Stimulated activated CD4-positive, alpha-beta T cell treated with anti-CD3 and anti-CD28 coated beads, TNF-alpha, amount 100 ng/mL, for 1 hour (primary cell): ENCODE results near the gene ZNF177.
"Not testable (repeated sequence)": the region's sequence is repeated elsewhere in the genome, so short reads cannot be mapped to it uniquely, and the experiment has no call there.

Experiments used
- DNase-seq, 3 donors: peaks; one replicate each; pipeline ENCODE4 v3.0.0-alpha.2; 2020; ENCODE audit warnings: low read depth in 3 of 3, low spot score in 1 of 3

Gene ZNF177

DNA sequence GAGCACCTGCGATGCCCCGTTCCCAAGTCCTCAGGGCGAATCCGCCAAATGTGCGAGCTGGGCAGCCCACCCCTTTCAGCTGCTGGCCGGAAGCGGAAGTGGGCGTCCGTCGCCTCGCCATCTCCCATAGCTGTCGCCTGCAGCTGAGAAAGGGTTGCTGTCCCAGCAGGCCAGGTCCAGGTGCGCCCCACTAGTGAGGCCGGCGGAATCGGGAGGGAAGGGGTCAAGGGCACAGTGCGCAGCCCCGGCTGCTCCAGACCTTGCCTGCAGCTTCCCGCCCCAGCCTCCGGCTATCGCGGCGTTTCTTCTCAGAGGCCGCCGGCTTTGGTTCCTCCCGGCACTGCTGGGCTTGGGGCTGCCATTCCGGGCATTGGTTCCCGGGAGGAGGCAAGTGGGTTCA, at the start of gene ZNF177:
Gene ZNF177, plus strand, starts transcription at position 109 of the 400 bp plus-strand sequence. CDS start 15,299 bp downstream, outside the sequence.
- DNase-seq: no peak

DNA sequence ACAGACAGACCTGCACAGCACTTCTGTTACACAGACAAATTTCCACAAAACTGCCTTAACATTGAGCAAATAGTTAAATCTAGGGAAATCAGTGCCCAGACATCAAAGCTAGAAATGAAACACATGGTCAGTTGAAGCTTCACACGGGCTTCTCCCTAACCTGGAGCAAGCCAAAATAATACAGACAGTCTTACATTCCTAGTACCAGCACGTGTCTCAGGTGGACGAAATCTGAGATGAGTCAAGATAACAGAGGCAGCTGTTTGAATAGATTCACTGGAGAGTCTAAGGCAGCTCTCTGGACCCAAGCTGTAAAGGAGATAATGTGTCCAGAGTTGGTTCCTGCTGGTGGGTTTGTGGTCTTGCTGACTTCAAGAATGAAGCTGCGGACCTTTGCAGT, 49.1 kb upstream of the ZNF177 start:
- DNase-seq: no peak

DNA sequence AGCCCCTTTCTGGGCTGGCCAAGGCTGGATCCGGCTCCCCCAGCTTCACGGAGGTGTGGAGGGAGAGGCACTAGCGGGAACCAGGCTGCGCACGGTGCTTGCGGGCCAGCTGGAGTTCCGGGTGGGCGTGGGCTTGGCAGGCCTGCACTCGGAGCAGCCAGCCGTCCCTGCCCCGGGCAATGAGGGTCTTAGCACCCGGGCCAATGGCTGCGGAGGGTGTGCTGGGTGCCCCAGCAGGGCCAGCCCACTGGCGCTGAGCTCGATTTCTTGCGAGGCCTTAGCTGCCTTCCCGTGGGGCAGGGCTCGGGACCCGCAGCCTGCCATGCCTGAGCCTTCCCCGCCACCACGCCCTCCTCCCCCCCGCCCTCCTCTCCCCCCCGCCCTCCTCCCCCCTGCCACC, 41.5 kb upstream of the ZNF177 start:
- no peak for DNase-seq

DNA sequence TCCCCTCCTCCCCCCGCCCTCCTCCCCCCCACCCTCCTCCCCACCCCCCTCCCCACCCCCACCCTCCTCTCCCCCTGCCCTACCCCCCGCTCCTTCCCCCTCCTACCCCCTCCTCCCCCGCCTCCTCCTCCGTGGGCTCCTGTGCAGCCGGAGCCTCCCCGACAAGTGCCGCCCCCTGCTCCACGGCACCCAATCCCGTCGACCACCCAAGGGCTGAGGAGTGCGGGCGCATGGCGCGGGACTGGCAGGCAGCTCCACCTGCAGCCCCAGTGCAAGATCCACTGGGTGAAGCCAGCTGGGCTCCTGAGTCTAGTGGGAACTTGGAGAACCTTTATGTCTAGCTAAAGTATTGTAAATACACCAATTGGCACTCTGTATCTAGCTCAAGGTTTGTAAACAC, 41.1 kb upstream of the ZNF177 start:
- not testable (repeated sequence) for DNase-seq

DNA sequence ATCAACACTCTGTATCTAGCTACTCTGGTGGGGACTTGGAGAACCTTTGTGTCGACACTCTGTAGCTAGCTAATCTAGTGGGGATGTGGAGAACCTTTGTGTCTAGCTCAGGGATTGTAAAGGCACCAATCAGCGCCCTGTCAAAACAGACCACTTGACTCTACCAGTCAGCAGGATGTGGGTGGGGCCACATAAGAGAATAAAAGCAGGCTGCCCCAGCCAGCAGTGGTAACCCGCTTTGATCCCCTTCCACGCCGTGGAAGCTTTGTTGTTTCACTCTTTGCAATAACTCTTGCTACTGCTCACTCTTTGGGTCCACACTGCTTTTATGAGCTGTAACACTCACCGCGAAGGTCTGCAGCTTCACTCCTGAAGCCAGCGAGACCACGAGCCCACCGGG, 40.6 kb upstream of the ZNF177 start:
- not testable (repeated sequence) for DNase-seq

DNA sequence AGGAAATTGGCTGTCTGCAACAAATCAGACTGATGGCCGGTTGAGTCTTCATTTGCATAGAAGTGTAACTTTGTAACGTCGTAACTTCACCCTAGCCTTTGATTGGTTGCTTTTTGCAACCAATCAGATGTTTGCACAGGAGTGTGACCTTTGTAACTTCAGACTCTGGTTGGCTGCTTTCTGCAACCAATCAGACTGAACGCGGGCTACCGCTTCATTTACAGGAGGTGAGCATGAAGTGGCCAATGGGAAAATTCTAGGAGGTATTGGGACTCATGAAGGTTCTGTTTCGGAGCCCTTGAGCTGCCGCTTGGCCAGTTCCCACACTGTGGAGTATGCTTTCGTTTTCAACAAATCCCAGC, 39.3 kb upstream of the ZNF177 start:
- DNase-seq: no peak

DNA sequence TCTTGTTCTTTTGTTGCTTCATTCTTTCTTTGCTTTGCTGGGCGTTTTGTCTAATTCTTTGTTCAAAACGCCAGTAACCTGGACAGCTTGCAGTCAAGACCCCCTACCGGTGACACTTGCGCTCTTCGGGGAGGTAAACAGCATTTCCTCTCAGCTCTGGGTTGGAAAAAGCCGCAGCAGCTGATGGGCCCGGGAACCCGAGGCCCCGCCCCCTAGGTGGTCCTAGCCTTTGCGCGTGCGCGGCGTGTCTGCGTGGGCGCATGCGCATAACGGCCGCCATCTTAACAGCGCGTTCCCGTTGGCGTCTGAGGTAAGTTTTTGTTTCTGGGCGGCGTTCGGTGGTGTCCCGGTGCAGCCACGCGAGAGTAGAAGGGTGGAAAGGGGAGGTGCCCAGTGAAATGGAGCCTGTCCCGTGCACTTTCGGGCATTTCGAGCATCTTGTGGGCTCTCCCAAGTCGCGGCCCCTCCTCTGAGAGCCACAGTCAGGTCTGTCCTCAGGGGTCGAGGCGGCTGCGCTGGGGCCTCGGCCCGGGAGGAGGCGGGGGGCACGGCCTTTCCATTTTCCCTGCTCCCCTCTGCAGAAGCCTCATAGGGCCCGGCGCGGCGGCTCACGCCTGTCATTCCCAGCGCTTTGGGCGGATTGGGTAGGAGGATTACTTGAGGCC, 38.8 kb upstream of the ZNF177 start, which contains the start of gene ZNF559:
Gene ZNF559, plus strand, starts transcription at position 261 of the 665 bp plus-strand sequence. CDS start 14,371 bp downstream, outside the sequence.
- DNase-seq: peak; percentile 89 to 97 (median 97)

DNA sequence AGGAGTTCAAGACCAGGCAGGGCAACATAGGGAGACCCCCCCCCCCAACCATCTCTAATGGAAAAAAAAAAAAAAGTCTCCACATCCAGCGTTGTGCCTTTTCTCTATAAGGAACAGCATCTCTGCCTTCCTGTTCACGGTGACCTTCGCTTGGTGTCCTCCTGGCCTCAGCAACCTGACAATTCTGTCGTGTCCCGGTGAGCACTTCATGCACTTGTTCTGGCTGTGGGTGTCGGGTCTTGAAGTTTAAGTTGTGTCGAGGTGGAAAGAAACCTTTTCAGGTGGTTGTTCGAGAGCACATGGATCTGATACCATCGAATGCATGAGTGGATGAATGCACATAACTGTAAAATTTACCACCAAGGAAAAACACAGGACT, 38.2 kb upstream of the ZNF177 start:
- DNase-seq: no peak

DNA sequence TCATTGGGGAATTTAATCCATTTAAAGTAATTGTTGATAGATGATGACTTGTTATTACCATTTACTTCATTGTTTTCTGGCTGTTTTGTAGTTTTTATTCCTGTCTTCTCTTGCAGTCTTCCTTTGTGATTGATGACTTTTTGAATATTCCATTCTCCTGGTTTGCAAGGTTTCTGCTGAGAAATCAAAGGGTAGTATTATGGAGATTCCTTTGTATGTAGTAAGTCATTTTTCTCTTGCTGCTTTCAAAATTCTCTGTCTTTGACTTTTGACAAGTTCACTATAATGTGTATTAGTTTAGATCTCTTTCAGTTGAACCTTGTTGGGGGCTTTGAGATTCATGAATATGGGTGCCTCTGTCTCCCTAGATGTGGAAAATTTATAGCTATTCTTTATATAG, 32.8 kb upstream of the ZNF177 start:
- no peak for DNase-seq

DNA sequence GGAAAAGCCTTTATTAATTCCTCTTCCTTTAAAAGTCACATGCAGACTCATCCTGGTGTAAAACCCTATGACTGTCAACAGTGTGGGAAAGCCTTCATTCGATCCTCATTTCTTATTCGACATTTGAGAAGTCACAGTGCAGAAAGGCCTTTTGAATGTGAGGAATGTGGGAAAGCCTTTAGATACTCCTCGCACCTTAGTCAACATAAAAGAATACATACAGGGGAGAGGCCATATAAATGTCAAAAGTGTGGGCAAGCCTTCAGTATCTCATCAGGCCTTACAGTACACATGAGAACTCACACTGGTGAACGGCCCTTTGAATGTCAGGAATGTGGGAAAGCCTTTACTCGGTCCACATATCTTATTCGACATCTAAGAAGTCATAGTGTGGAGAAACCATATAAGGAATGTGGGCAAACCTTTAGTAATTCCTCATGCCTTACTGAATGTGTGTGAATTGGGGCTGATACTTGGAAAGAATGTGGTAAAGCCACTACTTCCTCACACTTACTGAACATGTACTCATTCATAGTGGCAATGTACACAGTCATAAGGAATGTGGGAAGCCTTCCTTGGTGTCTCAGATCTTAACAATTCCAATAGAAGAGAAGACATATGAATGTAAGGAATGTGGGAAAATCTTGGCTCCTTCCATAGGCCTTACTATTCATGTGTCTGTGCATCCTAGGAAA, 20.1 kb upstream of the ZNF177 start:
- DNase-seq: no peak

DNA sequence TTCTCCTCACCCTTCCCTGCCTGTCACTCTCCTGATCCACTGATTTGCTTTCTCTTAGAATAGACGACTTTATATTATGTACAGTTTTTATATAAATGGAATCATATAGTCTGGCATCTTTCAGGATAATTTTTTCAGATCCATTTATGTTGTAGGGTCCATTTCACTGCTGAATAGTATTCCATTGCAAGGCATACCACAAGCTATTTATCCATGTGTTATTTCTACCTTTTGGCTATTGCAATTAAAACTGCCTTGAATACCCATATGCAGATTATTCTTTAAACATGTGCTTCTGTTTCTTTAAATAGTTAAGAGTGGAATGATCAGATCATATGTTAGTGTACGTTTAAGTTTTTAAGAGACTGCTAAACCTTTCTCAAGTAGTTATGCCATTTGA, 17.8 kb upstream of the ZNF177 start:
- no peak for DNase-seq

DNA sequence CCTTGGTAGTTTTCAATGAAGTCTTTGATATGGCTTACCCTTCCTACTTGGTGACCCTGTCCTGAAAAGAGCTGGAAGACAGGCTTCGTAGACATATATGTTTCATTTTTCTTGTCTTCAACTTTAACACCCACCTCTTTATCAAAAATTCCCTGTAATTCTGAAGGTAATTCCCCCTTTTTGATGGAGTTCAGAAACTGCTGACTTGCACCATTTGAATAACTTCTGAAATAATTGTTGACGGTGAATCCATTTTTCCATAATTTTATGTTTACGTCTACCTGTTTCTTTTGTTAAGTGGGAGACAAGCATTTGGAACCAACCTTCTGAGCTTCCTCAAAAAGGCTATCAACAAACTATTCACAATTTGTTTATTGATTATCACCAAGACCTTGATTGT, 14.6 kb upstream of the ZNF177 start:
- DNase-seq: no peak

DNA sequence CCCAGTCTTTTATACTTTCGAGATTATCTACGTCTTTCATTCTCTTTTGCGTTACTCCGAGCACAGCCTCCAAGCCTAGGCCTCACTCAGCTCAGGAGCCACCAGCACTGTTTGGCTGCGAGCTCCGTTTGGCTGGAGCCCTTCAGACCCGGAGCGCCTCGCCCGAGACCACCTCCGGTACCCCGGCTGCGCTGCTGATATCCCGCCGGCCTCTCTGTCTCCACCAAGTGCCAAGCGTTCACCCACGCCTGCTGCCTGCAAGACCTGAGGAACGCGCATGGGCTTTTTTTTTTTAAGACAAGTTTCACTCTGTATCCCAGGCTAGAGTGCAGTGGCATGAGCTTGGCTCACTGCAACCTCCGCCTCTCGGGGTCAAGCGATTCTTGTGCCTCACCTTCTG, 14.1 kb upstream of the ZNF177 start:
- no peak for DNase-seq

DNA sequence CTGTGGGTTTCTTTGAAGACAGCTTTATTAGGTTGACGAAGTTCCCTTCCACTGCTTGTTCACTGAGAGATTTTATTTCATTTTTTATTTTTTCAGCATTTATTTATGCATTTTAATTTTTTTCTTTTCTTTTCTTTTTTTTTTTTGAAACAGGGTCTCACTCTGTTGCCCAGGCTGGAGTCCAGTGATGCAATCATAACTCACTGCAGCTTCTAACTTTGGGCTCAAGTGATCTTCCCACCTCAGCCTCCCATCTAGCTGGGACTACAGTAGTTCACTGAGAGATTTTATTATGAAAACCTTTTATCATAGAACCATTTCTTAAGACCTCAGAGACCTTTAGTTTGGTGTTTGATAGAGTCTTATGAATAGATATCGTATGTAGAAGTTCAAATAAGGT, 10.3 kb upstream of the ZNF177 start:
- DNase-seq: no peak

DNA sequence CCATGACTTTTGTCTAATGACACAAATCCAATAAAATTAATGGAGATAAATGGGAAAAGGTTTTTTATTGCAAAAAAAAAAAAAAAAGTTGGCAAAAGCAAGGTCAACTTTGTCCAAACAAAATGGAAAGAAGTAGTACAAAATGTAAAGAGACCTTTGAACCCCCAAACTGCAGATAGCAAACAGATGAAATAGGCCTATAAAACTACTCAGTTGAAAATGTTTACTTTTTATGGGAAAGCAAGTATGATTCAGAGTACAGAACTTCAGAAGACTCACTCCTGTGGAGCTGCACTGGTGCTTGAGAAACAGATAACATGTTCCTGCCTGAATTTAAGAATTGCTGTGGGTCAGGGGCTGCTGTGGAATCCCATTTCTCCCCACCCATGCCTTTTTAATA, 9.8 kb upstream of the ZNF177 start:
- DNase-seq: no peak

DNA sequence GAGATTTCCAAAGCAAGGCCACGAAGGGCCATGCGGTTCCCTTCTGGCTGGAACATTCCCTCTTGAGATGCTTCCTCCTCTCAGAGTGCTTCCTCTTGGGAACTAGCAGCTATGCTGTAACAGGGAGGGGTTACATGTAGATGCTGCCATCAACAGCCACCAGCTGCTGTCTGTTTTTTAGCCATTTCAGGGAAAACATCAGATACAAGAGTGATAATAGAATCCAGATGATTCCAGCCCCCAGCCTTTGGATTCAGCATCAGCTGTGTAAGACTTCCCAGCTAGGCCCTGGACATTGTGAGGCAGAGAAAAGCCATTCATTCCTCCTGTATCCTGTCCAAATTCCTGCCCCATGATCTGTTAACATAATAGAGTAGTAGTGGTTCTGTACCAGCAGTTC, 8.2 kb upstream of the ZNF177 start:
- DNase-seq: no peak

DNA sequence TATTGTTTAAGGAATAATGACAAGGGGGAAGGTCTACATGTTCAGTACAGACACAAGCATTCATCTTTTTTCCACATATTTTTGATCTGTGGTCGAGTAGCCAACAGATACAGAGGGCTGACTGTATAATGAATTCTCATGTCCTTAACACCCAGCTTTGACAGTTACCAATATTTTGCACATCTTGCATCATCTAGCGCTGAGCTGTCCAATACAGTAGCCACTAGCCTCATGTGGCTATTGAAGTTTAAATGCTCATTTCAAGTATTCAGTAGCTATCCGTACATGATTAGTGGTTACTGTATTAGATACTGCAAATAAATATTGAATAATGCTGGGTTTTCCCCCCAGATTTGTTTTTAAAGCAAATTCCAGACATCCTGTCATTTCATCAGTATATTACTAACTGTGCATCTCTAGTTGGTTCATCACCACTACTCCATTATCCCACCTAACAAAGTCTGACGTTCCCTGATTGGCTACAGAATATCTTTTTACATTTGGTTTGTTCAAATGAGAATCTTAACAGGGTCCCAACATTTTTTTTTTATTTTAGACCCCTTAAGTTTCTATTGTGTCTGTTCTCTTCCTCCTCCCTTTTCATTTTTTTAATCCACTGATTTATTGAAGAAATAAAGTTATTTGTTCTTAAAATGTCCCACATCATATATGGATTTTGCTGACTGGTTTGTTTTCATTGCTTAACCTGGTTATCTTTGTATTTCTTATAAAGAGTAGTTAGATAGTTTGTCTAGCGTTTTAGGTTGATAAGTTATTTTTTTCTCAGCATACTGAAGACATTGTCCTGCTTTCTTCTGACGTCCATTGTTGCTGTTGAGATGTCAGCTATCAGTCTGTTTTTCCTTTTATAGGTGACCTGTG, 8.2 kb downstream of the ZNF177 start:
- no peak for DNase-seq

DNA sequence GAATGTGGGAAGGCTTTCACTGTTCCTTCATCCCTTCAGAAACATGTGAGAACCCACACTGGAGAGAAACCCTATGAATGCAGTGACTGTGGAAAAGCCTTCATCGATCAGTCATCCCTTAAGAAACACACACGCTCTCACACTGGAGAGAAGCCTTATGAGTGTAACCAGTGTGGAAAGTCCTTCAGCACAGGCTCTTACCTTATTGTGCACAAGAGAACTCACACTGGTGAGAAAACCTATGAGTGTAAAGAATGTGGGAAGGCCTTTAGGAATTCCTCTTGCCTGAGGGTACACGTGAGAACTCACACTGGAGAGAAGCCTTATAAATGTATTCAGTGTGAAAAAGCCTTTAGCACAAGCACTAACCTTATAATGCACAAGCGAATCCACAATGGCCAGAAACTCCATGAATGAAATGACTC, 18.6 kb downstream of the ZNF177 start:
- no peak for DNase-seq

DNA sequence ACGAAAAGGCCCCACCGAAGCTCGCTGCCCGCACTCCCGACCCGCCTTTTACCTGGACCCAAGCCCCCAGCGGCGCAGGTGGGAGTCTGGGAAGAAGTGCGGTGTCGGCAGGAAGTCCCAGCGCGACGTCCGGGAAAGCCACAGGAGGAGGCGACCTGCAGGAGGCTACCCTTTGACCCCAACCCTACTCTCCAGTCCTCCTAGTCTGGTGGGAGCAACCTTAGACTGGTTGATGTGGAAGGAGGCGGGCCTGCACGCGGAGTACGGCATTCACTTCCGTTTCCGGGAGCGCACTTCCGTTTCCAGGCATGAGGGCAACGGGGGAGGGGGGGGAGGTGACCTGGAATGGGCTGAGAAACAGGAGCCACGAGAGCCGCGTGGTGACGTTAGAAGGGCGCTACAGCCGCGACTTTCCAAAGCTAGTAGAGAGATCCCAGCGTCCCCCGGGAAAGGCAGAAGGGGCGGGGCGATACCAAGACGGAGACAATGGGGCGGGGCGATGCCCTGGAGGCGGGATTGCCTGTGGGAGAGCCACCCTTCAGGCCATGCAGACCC, 44.1 kb downstream of the ZNF177 start:
- DNase-seq: peak in 2 of 3 donors; percentile 0 to 33

DNA sequence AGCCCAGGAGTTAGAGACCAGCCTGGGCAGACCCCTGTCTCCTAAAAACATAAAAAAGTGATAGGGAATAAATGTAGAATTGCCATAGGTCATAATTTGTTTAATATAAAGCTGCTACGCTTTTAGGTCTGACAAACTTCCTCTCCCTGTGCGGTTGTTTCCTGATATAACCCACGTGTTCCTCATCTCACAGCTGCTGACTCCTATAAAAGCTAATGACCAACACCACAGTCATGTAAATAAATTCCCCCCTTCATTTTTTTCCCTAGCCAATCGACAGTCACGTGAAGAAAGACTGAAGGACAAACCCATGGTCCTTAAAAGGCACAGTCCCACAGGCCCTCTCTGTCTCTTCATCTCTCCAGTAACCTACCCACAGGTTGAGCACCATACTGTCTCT, 45.0 kb downstream of the ZNF177 start:
- DNase-seq: no peak

DNA sequence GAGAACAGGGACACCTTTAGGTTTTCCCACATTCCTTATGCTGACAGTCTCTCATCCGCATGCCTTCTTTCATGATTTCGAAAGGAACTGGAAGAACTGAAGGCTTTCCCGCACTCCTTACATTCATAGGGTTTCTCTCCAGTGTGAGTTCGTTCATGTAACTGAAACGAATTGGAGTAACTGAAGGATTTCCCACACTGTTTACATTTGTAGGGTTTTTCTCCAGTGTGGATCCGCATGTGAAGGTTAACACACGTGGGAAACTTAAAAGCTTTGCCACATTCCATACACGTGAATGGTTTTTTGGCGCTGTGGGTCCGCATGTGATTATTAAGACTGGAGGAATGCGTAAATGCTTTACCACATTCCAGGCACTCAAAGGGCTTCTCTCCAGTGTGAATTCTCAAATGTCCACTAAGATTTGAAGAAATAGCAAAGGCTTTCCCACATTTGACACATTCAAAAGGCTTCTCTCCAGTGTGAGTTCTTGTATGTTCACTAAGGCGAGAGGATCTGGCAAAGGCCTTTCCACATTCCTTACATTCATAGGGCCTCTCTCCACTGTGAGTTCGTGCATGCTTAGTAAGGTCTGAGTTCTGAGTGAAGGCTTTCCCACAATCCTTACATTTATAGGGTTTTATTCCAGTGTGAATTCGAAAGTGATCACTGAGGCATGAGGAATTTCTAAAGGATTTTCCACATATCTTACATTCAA, 50.6 kb downstream of the ZNF177 start:
- no peak for DNase-seq
